ENCODE results near the gene DIS3L2. TPM values are rescaled to one million over a fixed set of nuclear protein-coding genes. Genes with fewer than 3 reads are reported as not detected.

Gene DIS3L2
- total and polyA plus RNA-seq, 2 of the 8 experiments (the other 6 are each of a cell fraction or from before 2014, with no cell fraction given), result 11.5 to 21.6 TPM

DNA sequence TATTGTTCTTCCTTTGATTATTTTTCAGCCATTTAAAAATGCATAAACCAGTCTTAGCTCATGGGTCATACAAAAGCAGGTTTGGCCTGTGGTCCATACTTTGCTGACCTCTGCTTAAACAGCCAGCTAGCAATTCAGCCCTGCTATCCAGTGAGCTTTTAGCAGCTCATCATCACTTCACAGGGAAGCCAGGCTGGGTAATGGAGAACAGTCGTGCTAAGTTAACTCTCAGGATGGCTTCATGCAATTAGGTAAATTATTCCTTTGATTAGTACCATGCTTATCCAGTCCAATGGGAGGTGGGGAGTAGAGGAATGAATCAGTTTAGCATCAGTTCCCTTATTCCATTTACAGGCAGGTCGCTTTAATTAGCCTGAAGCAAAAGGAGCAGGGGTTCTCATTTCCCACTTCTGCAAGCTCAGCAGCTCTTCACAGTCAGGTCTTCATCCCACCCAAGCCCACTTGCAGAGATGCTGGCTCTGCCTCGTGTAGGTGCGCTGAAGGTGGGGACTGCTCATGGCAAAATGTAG lies 307.2 kb downstream of the DIS3L2 start:
- H2BK12ac ChIP-seq (ENCODE audit: low read depth, low read length), result no peak overlapping the region
- H3K23me2 ChIP-seq (ENCODE audit: low read depth, low read length), result no peaks in the 10 kb centered on the region
- no peaks in the 10 kb centered on the region for H3K9me3 ChIP-seq (ENCODE audit: insufficient read depth in 2 of 2, low read depth in 1 of 2, low read length in 1 of 2)
- H3K4me3 ChIP-seq (ENCODE audit: extremely low read depth in 1 of 4, insufficient read depth in 2 of 4, low read depth in 3 of 4, low read length in 4 of 4), result no peak overlapping the region
- H2AK5ac ChIP-seq (ENCODE audit: low read depth, low read length), result no peak overlapping the region
- no peak overlapping the region for H2BK15ac ChIP-seq (ENCODE audit: low read length)
- H2BK120ac ChIP-seq (replicated peaks; ENCODE audit: low read depth, low read length), result no peak overlapping the region
- FAIRE-seq, result no peak
- H4K20me1 ChIP-seq (replicated peaks in 1 of 2; ENCODE audit: control insufficient read depth in 1 of 2, insufficient read depth in 2 of 2, low read length in 2 of 2), result no peaks in the 10 kb centered on the region
- H2AFZ ChIP-seq (ENCODE audit: low read length), result no peak overlapping the region
- no peak overlapping the region for H3K14ac ChIP-seq (ENCODE audit: insufficient read length)
- H2BK5ac ChIP-seq (ENCODE audit: low read depth, low read length), result no peak overlapping the region
- no peak overlapping the region for H3K18ac ChIP-seq (ENCODE audit: extremely low read depth, low read length)
- H4K5ac ChIP-seq (ENCODE audit: insufficient read length, low read depth, low read length), result no peak overlapping the region
- no peak overlapping the region for H3K27ac ChIP-seq (ENCODE audit: low read depth, low read length)
- H3K79me2 ChIP-seq (ENCODE audit: control insufficient read depth in 1 of 2, insufficient read depth in 2 of 2, low read length in 2 of 2), result no peaks in the 10 kb centered on the region
- H3K4ac ChIP-seq (replicated peaks; ENCODE audit: insufficient read length, low read depth, low read length), result no peak overlapping the region
- no peak overlapping the region for H3K23ac ChIP-seq (ENCODE audit: insufficient read length)
- CTCF ChIA-PET (ENCODE audit: partially characterized antibody), result interaction anchor here (0.8 to 2.2 kb wide), 11 partner anchors 16 to 368 kb away, joined by 3 to 12 read pairs (median 3); no protein-coding TSS in a partner anchor
- 86% methylated on average over 4 of the region's 4 CpGs; no CpG with 5 or more reads in 1 of the 2 experiments for WGBS, 2 experiments (ENCODE audit: extremely low coverage in 1 of 2, insufficient coverage in 1 of 2, insufficient read length in 1 of 2, insufficient replicate concordance in 2 of 2, low coverage in 1 of 2, low lambda C conversion rate in 2 of 2, missing lambda C conversion rate in 1 of 2)
- no peak overlapping the region for H2BK20ac ChIP-seq (ENCODE audit: low read length)
- H4K8ac ChIP-seq (ENCODE audit: extremely low read depth, insufficient read depth, low read length), result no peak overlapping the region
- no peak overlapping the region for H3K4me2 ChIP-seq (ENCODE audit: insufficient read depth in 1 of 2, low read depth in 2 of 2, low read length in 2 of 2)
- H3K56ac ChIP-seq (replicated peaks; ENCODE audit: insufficient read length, low read depth, low read length), result no peak overlapping the region
- H3K9ac ChIP-seq (replicated peaks in 1 of 4; ENCODE audit: extremely low read depth in 1 of 4, low read depth in 3 of 4, low read length in 3 of 4), result no peak overlapping the region
- no peaks in the 10 kb centered on the region for H3K27me3 ChIP-seq (replicated peaks in 1 of 4; ENCODE audit: control insufficient read depth in 3 of 4, extremely low read depth in 1 of 4, insufficient read depth in 3 of 4, low read length in 3 of 4)
- H4K91ac ChIP-seq (replicated peaks; ENCODE audit: insufficient read length, low read length), result no peak overlapping the region
- H3K4me1 ChIP-seq (replicated peaks in 1 of 4; ENCODE audit: control insufficient read depth in 3 of 4, insufficient read depth in 4 of 4, low read length in 3 of 4), result peaks cover 0 to 6% (median 0%) of the 10 kb centered on the region in 4 experiments; a peak in 2 of 7 replicates
- H3K79me1 ChIP-seq (ENCODE audit: low read depth, low read length), result no peaks in the 10 kb centered on the region
- POLR2A ChIA-PET (ENCODE audit: partially characterized antibody), result interaction anchor here (1.1 to 1.2 kb wide), 2 partner anchors 8 to 9 kb away, joined by 3 to 4 read pairs; no protein-coding TSS in a partner anchor
- no peaks in the 10 kb centered on the region for H3K36me3 ChIP-seq (ENCODE audit: control insufficient read depth in 2 of 4, insufficient read depth in 4 of 4, low read length in 3 of 4)
- no peak for DNase-seq (ENCODE audit: low read depth in 1 of 2, low spot score in 2 of 2)
- no peak for TF ChIP-seq CREB1 (IDR thresholded peaks at IDR 0.05)
- no peak for TF ChIP-seq FOSL1 (IDR thresholded peaks at IDR 0.05; ENCODE audit: insufficient read depth, low read depth, low read length)
- TF ChIP-seq SIX5 (IDR thresholded peaks at IDR 0.05; ENCODE audit: low read depth, low read length), result no peak
- TF ChIP-seq CTBP2 (IDR thresholded peaks at IDR 0.05; ENCODE audit: borderline replicate concordance, insufficient read depth, insufficient read length, low read length), result no peak
- no peak for TF ChIP-seq BRCA1 (IDR thresholded peaks at IDR 0.05; ENCODE audit: low read depth, low read length)
- no peak for TF ChIP-seq SP2 (IDR thresholded peaks at IDR 0.05; ENCODE audit: low read length)
- TF ChIP-seq SIRT6 (IDR thresholded peaks at IDR 0.05; ENCODE audit: low read length), result no peak
- no peak for TF ChIP-seq TCF12 (IDR thresholded peaks at IDR 0.05; ENCODE audit: low read depth, low read length)
- no peak for TF ChIP-seq POLR2A (IDR thresholded peaks at IDR 0.05; ENCODE audit: control extremely low read depth in 1 of 2, low read depth in 2 of 2, low read length in 2 of 2)
- no peak for TF ChIP-seq SUZ12 (IDR thresholded peaks at IDR 0.05; ENCODE audit: low read length)
- TF ChIP-seq E2F6 (IDR thresholded peaks at IDR 0.05), result no peak
- no peak for TF ChIP-seq CHD2 (IDR thresholded peaks at IDR 0.05; ENCODE audit: low read length)
- TF ChIP-seq KDM5A (IDR thresholded peaks at IDR 0.05; ENCODE audit: low read length), result no peak
- TF ChIP-seq HDAC2 (IDR thresholded peaks at IDR 0.05; ENCODE audit: borderline replicate concordance in 1 of 2, low read depth in 2 of 2, low read length in 2 of 2), result no peak

All from H1 (cell line).